ENCODE data around the gene NEO1. TPM values are rescaled to one million over a fixed set of nuclear protein-coding genes. Genes with fewer than 3 reads are reported as not detected.

NEO1 gene
- total RNA-seq, 4 donors from 2014 or later, result 60.2 to 127 (median 115) TPM

DNA sequence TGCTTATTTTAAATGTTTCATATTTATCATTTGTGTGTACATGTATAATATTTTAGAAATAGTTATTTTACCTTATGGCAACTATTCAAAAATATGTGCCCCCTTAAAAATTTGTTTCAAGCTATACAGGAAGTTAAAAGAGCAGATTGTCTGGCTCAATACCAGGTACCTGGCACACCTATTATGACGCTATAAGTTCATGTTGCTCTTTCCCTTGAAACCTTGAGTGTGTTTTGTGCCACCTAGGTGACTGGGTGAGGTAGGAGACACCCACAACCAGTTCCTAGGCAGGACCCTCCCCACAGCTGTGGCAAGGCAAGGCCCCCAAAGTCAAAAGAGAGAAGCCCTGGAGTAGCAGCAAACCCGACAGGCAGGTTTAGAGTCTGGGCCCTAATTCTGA is 20.6 kb upstream of the NEO1 start:
- no peak overlapping the region for H3K27ac ChIP-seq
- no peaks in the 10 kb centered on the region for H3K9me3 ChIP-seq
- no peaks in the 10 kb centered on the region for H3K27me3 ChIP-seq
- DNase-seq, result no peak
- no peaks in the 10 kb centered on the region for H3K4me1 ChIP-seq
- H3K36me3 ChIP-seq, result no peaks in the 10 kb centered on the region
- TF ChIP-seq, protein P1, sequence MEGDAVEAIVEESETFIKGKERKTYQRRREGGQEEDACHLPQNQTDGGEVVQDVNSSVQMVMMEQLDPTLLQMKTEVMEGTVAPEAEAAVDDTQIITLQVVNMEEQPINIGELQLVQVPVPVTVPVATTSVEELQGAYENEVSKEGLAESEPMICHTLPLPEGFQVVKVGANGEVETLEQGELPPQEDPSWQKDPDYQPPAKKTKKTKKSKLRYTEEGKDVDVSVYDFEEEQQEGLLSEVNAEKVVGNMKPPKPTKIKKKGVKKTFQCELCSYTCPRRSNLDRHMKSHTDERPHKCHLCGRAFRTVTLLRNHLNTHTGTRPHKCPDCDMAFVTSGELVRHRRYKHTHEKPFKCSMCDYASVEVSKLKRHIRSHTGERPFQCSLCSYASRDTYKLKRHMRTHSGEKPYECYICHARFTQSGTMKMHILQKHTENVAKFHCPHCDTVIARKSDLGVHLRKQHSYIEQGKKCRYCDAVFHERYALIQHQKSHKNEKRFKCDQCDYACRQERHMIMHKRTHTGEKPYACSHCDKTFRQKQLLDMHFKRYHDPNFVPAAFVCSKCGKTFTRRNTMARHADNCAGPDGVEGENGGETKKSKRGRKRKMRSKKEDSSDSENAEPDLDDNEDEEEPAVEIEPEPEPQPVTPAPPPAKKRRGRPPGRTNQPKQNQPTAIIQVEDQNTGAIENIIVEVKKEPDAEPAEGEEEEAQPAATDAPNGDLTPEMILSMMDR (IDR thresholded peaks at IDR 0.05), result no peak
- no peak for TF ChIP-seq POLR2A (IDR thresholded peaks at IDR 0.05)
- H3K4me3 ChIP-seq, result no peak overlapping the region

- DNase-seq, result no peak
- Histone ChIP-seq H3K27me3 (no peaks in the 10 kb centered on the region), H3K4me3 (no peak overlapping the region), H3K9me3 (no peaks in the 10 kb centered on the region), H3K27ac (no peak overlapping the region), H3K4me1 (no peaks in the 10 kb centered on the region), H3K36me3 (no peaks in the 10 kb centered on the region)
- TF ChIP-seq POLR2A (IDR thresholded peaks at IDR 0.05), result no peak
- TF ChIP-seq, protein P1 (IDR thresholded peaks at IDR 0.05), result no peak
These were observed 18.7 kb upstream of the NEO1 start for GRCh38 chr15:73033611-73034010.

GRCh38 chr15:73034221-73034620 is 18.0 kb upstream of the NEO1 start:
- Histone ChIP-seq H3K27me3 (no peaks in the 10 kb centered on the region), H3K9me3 (no peaks in the 10 kb centered on the region), H3K4me1 (no peaks in the 10 kb centered on the region), H3K4me3 (no peak overlapping the region), H3K36me3 (no peaks in the 10 kb centered on the region), H3K27ac (no peak overlapping the region)
- DNase-seq, result no peak
- TF ChIP-seq, protein P1 (IDR thresholded peaks at IDR 0.05), result no peak
- TF ChIP-seq POLR2A (IDR thresholded peaks at IDR 0.05), result no peak

DNA sequence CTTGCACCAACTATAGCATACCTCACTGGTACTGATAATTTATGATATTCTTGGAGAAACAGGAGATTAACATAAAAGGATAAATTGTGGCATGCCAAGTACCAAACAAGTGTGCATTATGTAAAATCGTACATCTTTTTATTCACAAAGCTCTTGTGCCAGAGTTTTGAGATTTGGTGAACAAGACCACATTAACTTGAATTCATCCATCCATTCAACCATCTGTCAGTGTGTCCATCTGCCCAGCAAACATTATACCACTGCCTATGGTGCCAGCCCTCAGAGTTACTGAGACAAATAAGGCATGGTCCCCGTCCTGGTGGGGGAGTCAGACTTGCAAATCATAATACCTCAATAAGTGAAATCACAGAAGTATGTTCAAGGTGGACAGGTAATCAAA is 17.0 kb upstream of the NEO1 start:
- TF ChIP-seq, protein P1 (IDR thresholded peaks at IDR 0.05), result no peak
- no peak for TF ChIP-seq POLR2A (IDR thresholded peaks at IDR 0.05)
- no peaks in the 10 kb centered on the region for H3K9me3 ChIP-seq
- H3K4me1 ChIP-seq, result no peaks in the 10 kb centered on the region
- H3K27ac ChIP-seq, result no peak overlapping the region
- no peak for DNase-seq
- H3K36me3 ChIP-seq, result no peaks in the 10 kb centered on the region
- H3K27me3 ChIP-seq, result no peaks in the 10 kb centered on the region
- no peak overlapping the region for H3K4me3 ChIP-seq

DNA sequence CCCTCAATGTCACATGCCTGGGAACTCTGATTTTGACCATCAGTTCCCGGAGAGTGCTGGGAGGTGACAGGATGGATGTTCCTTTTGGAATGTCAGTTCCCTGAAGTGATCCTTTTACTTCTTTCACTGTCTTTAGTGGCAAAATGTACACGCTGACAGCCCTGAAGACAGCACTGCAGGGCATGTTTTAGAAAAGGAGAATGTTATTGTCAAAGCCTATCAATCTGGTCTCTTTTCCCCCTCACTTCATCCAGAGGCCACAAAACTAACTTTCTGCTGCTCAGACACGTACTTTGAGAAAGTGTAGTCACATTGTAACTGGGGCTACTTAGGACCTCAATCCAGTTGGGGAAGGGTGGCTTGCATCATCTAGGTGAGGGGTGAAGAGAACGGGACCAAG is 14.0 kb upstream of the NEO1 start:
- Histone ChIP-seq H3K27me3 (no peaks in the 10 kb centered on the region), H3K9me3 (no peaks in the 10 kb centered on the region), H3K36me3 (no peaks in the 10 kb centered on the region), H3K4me1 (no peaks in the 10 kb centered on the region), H3K27ac (no peak overlapping the region), H3K4me3 (no peak overlapping the region)
- DNase-seq, result no peak
- TF ChIP-seq, protein P1 (IDR thresholded peaks at IDR 0.05), result no peak
- no peak for TF ChIP-seq POLR2A (IDR thresholded peaks at IDR 0.05)

GRCh38 chr15:73046073-73046472 is 6.2 kb upstream of the NEO1 start:
- H3K9me3 ChIP-seq, result no peaks in the 10 kb centered on the region
- no peak for TF ChIP-seq POLR2A (IDR thresholded peaks at IDR 0.05)
- TF ChIP-seq, protein P1 (IDR thresholded peaks at IDR 0.05), result no peak
- no peak for DNase-seq

More at GRCh38 chr15:73046073-73046472, 6.2 kb upstream of the NEO1 start:
- no peaks in the 10 kb centered on the region for H3K4me1 ChIP-seq
- no peak overlapping the region for H3K27ac ChIP-seq
- no peaks in the 10 kb centered on the region for H3K27me3 ChIP-seq
- no peaks in the 10 kb centered on the region for H3K36me3 ChIP-seq
- no peak overlapping the region for H3K4me3 ChIP-seq
